SK-N-SH treated with all-trans-retinoic acid at 6 μM for 48 hours (cell line): ENCODE data around the gene ZNF496.

Source experiments
- ATAC-seq: fragments of 200-7000 bp; cut with Tn5 transposase; 3 replicates; pipeline ENCODE4 v1.9.1; 2020; ENCODE audit warnings: mild to moderate bottlenecking, moderate library complexity
- ARNTL ChIP-seq: fragments of 450-650 bp; formaldehyde crosslinking; IDR thresholded peaks from 2 replicates; pipeline ENCODE4 v1.5.0; 2020; ENCODE audit warnings: low read depth, mild to moderate bottlenecking, moderate library complexity, borderline replicate concordance
- BACH2 ChIP-seq: fragments of 250-450 bp; sonication (Bioruptor Pico); IDR thresholded peaks from 2 replicates; pipeline ENCODE4 v1.9.0; 2021; ENCODE audit warnings: mild to moderate bottlenecking, borderline replicate concordance
- CREB5 ChIP-seq: fragments of 250-450 bp; sonication (Bioruptor Pico); IDR thresholded peaks from 2 replicates; pipeline ENCODE4 v1.5.1; 2020; ENCODE audit warnings: low read depth, mild to moderate bottlenecking, moderate library complexity
- CSDC2 ChIP-seq: fragments of 250-450 bp; sonication (Bioruptor Pico); IDR thresholded peaks from 2 replicates; pipeline ENCODE4 v1.5.0; 2020; ENCODE audit warnings: mild to moderate bottlenecking, moderate library complexity
- CSRNP3 ChIP-seq: fragments of 250-450 bp; sonication (Bioruptor Pico); IDR thresholded peaks from 2 replicates; pipeline ENCODE4 v1.5.1; 2021; ENCODE audit warnings: mild to moderate bottlenecking, moderate library complexity
- ESRRG ChIP-seq: fragments of 250-450 bp; sonication (Bioruptor Pico); IDR thresholded peaks from 2 replicates; pipeline ENCODE4 v1.6.1; 2021; ENCODE audit warnings: mild to moderate bottlenecking
- GLIS3 ChIP-seq: fragments of 250-450 bp; sonication (Bioruptor Pico); IDR thresholded peaks from 2 replicates; pipeline ENCODE4 v1.5.0; 2020; ENCODE audit warnings: mild to moderate bottlenecking, moderate library complexity
- ISL1 ChIP-seq: fragments of 250-450 bp; sonication (Bioruptor Pico); IDR thresholded peaks from 2 replicates; pipeline ENCODE4 v2.1.2; 2022; ENCODE audit warnings: mild to moderate bottlenecking, moderate library complexity
- OSR1 ChIP-seq: fragments of 250-450 bp; sonication (Bioruptor Pico); IDR thresholded peaks from 2 replicates; pipeline ENCODE4 v1.8.0; 2022; ENCODE audit warnings: moderate library complexity, mild to moderate bottlenecking, inconsistent platforms
- PATZ1 ChIP-seq: fragments of 250-450 bp; sonication (Bioruptor Pico); IDR thresholded peaks from 2 replicates; pipeline ENCODE4 v1.8.0; 2020; ENCODE audit warnings: mild to moderate bottlenecking, moderate library complexity, borderline replicate concordance
- POU6F1 ChIP-seq: fragments of 250-450 bp; sonication (Bioruptor Pico); IDR thresholded peaks from 2 replicates; pipeline ENCODE4 v1.8.0; 2021; ENCODE audit warnings: low read depth, mild to moderate bottlenecking, moderate library complexity, borderline replicate concordance
- PPARA ChIP-seq: fragments of 250-450 bp; sonication (Bioruptor Pico); IDR thresholded peaks from 2 replicates; pipeline ENCODE4 v1.5.0; 2020; ENCODE audit warnings: mild to moderate bottlenecking, borderline replicate concordance
- RARB ChIP-seq: fragments of 250-450 bp; sonication (Bioruptor Pico); IDR thresholded peaks from 2 replicates; pipeline ENCODE4 v1.8.0; 2021; ENCODE audit warnings: mild to moderate bottlenecking, moderate library complexity
- SNAI2 ChIP-seq: fragments of 250-450 bp; sonication (Bioruptor Pico); IDR thresholded peaks from 2 replicates; pipeline ENCODE4 v1.5.0; 2020; ENCODE audit warnings: mild to moderate bottlenecking, moderate library complexity
- TOX ChIP-seq: fragments of 250-450 bp; sonication (Bioruptor Pico); IDR thresholded peaks from 2 replicates; pipeline ENCODE4 v1.8.0; 2021; ENCODE audit warnings: mild to moderate bottlenecking, moderate library complexity, borderline replicate concordance
- TSHZ2 ChIP-seq: fragments of 250-450 bp; sonication (Bioruptor Pico); IDR thresholded peaks from 2 replicates; pipeline ENCODE4 v1.5.0; 2020; ENCODE audit warnings: mild to moderate bottlenecking, moderate library complexity
- ZC3H10 ChIP-seq: fragments of 250-450 bp; sonication (Bioruptor Pico); IDR thresholded peaks from 2 replicates; pipeline ENCODE4 v1.5.1; 2021; ENCODE audit warnings: mild to moderate bottlenecking, moderate library complexity
- ZFP3 ChIP-seq: fragments of 250-450 bp; sonication (Bioruptor Pico); IDR thresholded peaks from 2 replicates; pipeline ENCODE4 v1.5.0; 2020; ENCODE audit warnings: mild to moderate bottlenecking, moderate library complexity
- ZFP30 ChIP-seq: fragments of 450-650 bp; formaldehyde crosslinking; IDR thresholded peaks from 2 replicates; pipeline ENCODE4 v1.5.0; 2022; ENCODE audit warnings: mild to moderate bottlenecking, moderate library complexity
- ZNF565 ChIP-seq: fragments of 450-650 bp; formaldehyde crosslinking; conservative IDR thresholded peaks from 2 replicates; pipeline ENCODE4 v1.5.0; 2020; ENCODE audit warnings: low read depth, mild to moderate bottlenecking, moderate library complexity
- ZNF8 ChIP-seq: fragments of 450-650 bp; formaldehyde crosslinking; IDR thresholded peaks from 2 replicates; pipeline ENCODE4 v1.5.0; 2020; ENCODE audit warnings: mild to moderate bottlenecking, moderate library complexity

ZNF496 gene

GRCh38 chr1:247362153-247362552 is 30.5 kb upstream of the ZNF496 start (continued):
- no peak for TF ChIP-seq ZFP3
- TF ChIP-seq ZNF565 (CRISPR knock-in tag): no peak

GRCh38 chr1:247360991-247361731 is 29.5 kb upstream of the ZNF496 start:
- ATAC-seq: peak; percentile 16; the same call in 2 of the 3 replicates
- no peak for TF ChIP-seq POU6F1 (CRISPR knock-in tag)
- no peak for TF ChIP-seq TOX (CRISPR knock-in tag)
- TF ChIP-seq ZC3H10 (CRISPR knock-in tag): no peak
- no peak for TF ChIP-seq RARB (CRISPR knock-in tag)
- TF ChIP-seq ZFP3: no peak

- no peak for TF ChIP-seq TSHZ2
- TF ChIP-seq OSR1 (CRISPR knock-in tag): no peak
- TF ChIP-seq POU6F1 (CRISPR knock-in tag): no peak
- TF ChIP-seq CREB5 (CRISPR knock-in tag): no peak
- TF ChIP-seq CSDC2 (CRISPR knock-in tag): no peak
- no peak for TF ChIP-seq ZC3H10 (CRISPR knock-in tag)
- TF ChIP-seq RARB (CRISPR knock-in tag): no peak
- no peak for TF ChIP-seq ZNF565 (CRISPR knock-in tag)
- no peak for TF ChIP-seq ZFP3
- TF ChIP-seq ESRRG: no peak
- no peak for TF ChIP-seq ZNF8
- no peak for TF ChIP-seq BACH2
- TF ChIP-seq ZFP30 (CRISPR knock-in tag): no peak
- TF ChIP-seq PPARA (CRISPR knock-in tag): no peak
- TF ChIP-seq PATZ1 (CRISPR knock-in tag): no peak
- no peak for ATAC-seq
Measured at GRCh38 chr1:247360116-247360898, 28.6 kb upstream of the ZNF496 start.

- no peak for ATAC-seq
- TF ChIP-seq ARNTL (CRISPR knock-in tag) (no peak), GLIS3 (CRISPR knock-in tag) (no peak), CSRNP3 (CRISPR knock-in tag) (no peak), PPARA (CRISPR knock-in tag) (no peak), ISL1 (CRISPR knock-in tag) (no peak), TSHZ2 (no peak), ESRRG (no peak), TOX (CRISPR knock-in tag) (no peak), SNAI2 (CRISPR knock-in tag) (no peak), CSDC2 (CRISPR knock-in tag) (no peak)
Measured at GRCh38 chr1:247359559-247359958, 27.9 kb upstream of the ZNF496 start.
